ENCODE data around the gene SHISA5. TPM values are rescaled to one million over a fixed set of nuclear protein-coding genes. Genes with fewer than 3 reads are reported as not detected.
A peak's percentile ranks its signal among the peaks of the same experiment; 100 is the strongest.
"Not testable (repeated sequence)": the region's sequence is repeated elsewhere in the genome, so short reads cannot be mapped to it uniquely, and the experiment has no call there.

Gene SHISA5
- total RNA-seq, 1 experiment from 2014 or later: 174 TPM

- Histone ChIP-seq H2AK5ac (ENCODE audit: insufficient read length, low read length) (no peak overlapping the region), H4K20me1 (ENCODE audit: control insufficient read depth, insufficient read depth, insufficient read length) (no peaks in the 10 kb centered on the region), H3K9me3 (ENCODE audit: control insufficient read depth, low read depth, low read length) (no peaks in the 10 kb centered on the region), H2AFZ (ENCODE audit: low read length) (no peak overlapping the region), H3K27me3 (ENCODE audit: insufficient read depth, low read length) (no peaks in the 10 kb centered on the region), H2BK120ac (ENCODE audit: low read depth, low read length, poor library complexity, severe bottlenecking) (no peak overlapping the region), H3K4me1 (ENCODE audit: insufficient read depth, low read length) (peaks cover 7% of the 10 kb centered on the region; the same call in 1 of the 2 replicates), H2BK5ac (ENCODE audit: insufficient read length, low read length) (no peak overlapping the region), H3K79me1 (ENCODE audit: insufficient read depth, low read depth, low read length, poor library complexity, severe bottlenecking) (no peaks in the 10 kb centered on the region), H3K27ac (ENCODE audit: insufficient read length, low read depth, low read length) (peak overlapping the region; percentile 9), H2BK20ac (ENCODE audit: low read depth, low read length, poor library complexity, severe bottlenecking) (no peak overlapping the region), H3K9ac (ENCODE audit: extremely low read depth, insufficient read length, low read length) (no peak overlapping the region), H3K18ac (ENCODE audit: insufficient read length, low read depth, low read length) (peak overlapping the region; percentile 42), H4K91ac (ENCODE audit: insufficient read length, low read depth, low read length) (no peak overlapping the region), H3K79me2 (ENCODE audit: insufficient read depth, low read length) (no peaks in the 10 kb centered on the region), H3K4me2 (ENCODE audit: insufficient read depth, insufficient read length, low read length) (peak overlapping the region; percentile 11), H3K56ac (ENCODE audit: insufficient read length, low read depth, low read length) (no peak overlapping the region), H2BK12ac (ENCODE audit: insufficient read length, low read depth, low read length) (no peak overlapping the region), H3K23ac (ENCODE audit: insufficient read length, low read depth, low read length) (no peak overlapping the region), H4K5ac (ENCODE audit: insufficient read length, low read depth, low read length) (no peak overlapping the region), H3T11ph (ENCODE audit: low read length) (no peak overlapping the region), H4K8ac (replicated peaks; ENCODE audit: insufficient read length, low read depth, low read length) (no peak overlapping the region), H2BK15ac (ENCODE audit: low read depth, low read length) (no peak overlapping the region), H3K4ac (ENCODE audit: low read depth, low read length) (no peak overlapping the region), H3K14ac (ENCODE audit: insufficient read depth, low read length) (no peak overlapping the region), H3K23me2 (ENCODE audit: insufficient read length, low read depth, low read length, poor library complexity, severe bottlenecking) (peaks cover 5% of the 10 kb centered on the region)
- H3K4me1 Mint-ChIP-seq: peaks cover 46 to 50% of the 10 kb centered on the region in 2 experiments
- DNase-seq: peak; percentile 97
- no peaks in the 10 kb centered on the region; a peak in 1 of 5 replicates for H3K9me3 Mint-ChIP-seq
- TF ChIP-seq, protein P1, sequence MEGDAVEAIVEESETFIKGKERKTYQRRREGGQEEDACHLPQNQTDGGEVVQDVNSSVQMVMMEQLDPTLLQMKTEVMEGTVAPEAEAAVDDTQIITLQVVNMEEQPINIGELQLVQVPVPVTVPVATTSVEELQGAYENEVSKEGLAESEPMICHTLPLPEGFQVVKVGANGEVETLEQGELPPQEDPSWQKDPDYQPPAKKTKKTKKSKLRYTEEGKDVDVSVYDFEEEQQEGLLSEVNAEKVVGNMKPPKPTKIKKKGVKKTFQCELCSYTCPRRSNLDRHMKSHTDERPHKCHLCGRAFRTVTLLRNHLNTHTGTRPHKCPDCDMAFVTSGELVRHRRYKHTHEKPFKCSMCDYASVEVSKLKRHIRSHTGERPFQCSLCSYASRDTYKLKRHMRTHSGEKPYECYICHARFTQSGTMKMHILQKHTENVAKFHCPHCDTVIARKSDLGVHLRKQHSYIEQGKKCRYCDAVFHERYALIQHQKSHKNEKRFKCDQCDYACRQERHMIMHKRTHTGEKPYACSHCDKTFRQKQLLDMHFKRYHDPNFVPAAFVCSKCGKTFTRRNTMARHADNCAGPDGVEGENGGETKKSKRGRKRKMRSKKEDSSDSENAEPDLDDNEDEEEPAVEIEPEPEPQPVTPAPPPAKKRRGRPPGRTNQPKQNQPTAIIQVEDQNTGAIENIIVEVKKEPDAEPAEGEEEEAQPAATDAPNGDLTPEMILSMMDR (conservative IDR thresholded peaks at IDR 0.05): no peak
- no peaks in the 10 kb centered on the region for H3K27me3 Mint-ChIP-seq (ENCODE audit: low read depth)
- H3K4me3 Mint-ChIP-seq: peak overlapping the region; percentile 16 to 49; a peak in 3 of 5 replicates
- peak overlapping the region; percentile 89 to 97 (median 92); a peak in 6 of 7 replicates for H3K27ac Mint-ChIP-seq
- peaks cover 5 to 8% (median 6%) of the 10 kb centered on the region in 3 experiments; a peak in 5 of 7 replicates for H3K36me3 Mint-ChIP-seq (ENCODE audit: insufficient read depth in 1 of 3, low read depth in 3 of 3)
- WGBS (ENCODE audit: extremely low coverage, insufficient read length, low lambda C conversion rate): no CpG with 5 or more reads among the region's 4 CpGs
Measured at GRCh38 chr3:48474619-48475018, 29.4 kb downstream of the SHISA5 start.

DNA sequence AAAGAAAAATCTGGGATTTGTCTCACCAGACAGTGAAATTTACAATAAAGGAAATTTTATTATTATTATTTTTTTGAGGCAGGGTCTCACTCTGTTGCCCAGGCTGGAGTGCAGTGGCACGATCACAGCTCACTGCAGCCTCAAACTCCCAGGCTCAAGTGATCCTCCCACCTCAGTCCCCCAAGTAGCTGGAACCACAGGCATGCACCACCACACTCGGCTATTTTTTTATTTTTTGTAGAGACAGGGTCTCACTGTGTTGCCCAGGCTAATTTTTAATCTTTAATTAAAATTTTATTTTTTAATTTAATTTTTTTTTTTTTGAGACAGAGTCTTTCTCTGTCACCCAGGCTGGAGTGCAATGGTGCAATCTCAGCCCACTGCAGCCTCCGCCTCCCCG is 29.9 kb downstream of the SHISA5 start:
- H3K27ac Mint-ChIP-seq: peak overlapping the region in 1 of 3 experiments; percentile 99; a peak in 1 of 7 replicates
- H3K4me3 Mint-ChIP-seq: not testable (repeated sequence)
- WGBS (ENCODE audit: extremely low coverage, insufficient read length, low lambda C conversion rate): no CpG with 5 or more reads among the region's 4 CpGs

More for the DNA sequence above, 29.9 kb downstream of the SHISA5 start:
- H3K4ac ChIP-seq (ENCODE audit: low read depth, low read length); H3K4me1 ChIP-seq (ENCODE audit: insufficient read depth, low read length); H3K27me3 ChIP-seq (ENCODE audit: insufficient read depth, low read length); H3K14ac ChIP-seq (ENCODE audit: insufficient read depth, low read length); H3K27me3 Mint-ChIP-seq (ENCODE audit: low read depth); H3K27ac ChIP-seq (ENCODE audit: insufficient read length, low read depth, low read length); DNase-seq; H3T11ph ChIP-seq (ENCODE audit: low read length); H3K23ac ChIP-seq (ENCODE audit: insufficient read length, low read depth, low read length); H2BK15ac ChIP-seq (ENCODE audit: low read depth, low read length); H3K18ac ChIP-seq (ENCODE audit: insufficient read length, low read depth, low read length); H4K8ac ChIP-seq (replicated peaks; ENCODE audit: insufficient read length, low read depth, low read length); H3K56ac ChIP-seq (ENCODE audit: insufficient read length, low read depth, low read length); H2AK5ac ChIP-seq (ENCODE audit: insufficient read length, low read length); H2BK120ac ChIP-seq (ENCODE audit: low read depth, low read length, poor library complexity, severe bottlenecking); H3K9me3 ChIP-seq (ENCODE audit: control insufficient read depth, low read depth, low read length); H3K9me3 Mint-ChIP-seq; H4K5ac ChIP-seq (ENCODE audit: insufficient read length, low read depth, low read length); H2AFZ ChIP-seq (ENCODE audit: low read length); H3K79me2 ChIP-seq (ENCODE audit: insufficient read depth, low read length); H3K23me2 ChIP-seq (ENCODE audit: insufficient read length, low read depth, low read length, poor library complexity, severe bottlenecking); H3K79me1 ChIP-seq (ENCODE audit: insufficient read depth, low read depth, low read length, poor library complexity, severe bottlenecking); H4K20me1 ChIP-seq (ENCODE audit: control insufficient read depth, insufficient read depth, insufficient read length); H2BK5ac ChIP-seq (ENCODE audit: insufficient read length, low read length); H2BK12ac ChIP-seq (ENCODE audit: insufficient read length, low read depth, low read length); H3K4me2 ChIP-seq (ENCODE audit: insufficient read depth, insufficient read length, low read length); H4K91ac ChIP-seq (ENCODE audit: insufficient read length, low read depth, low read length); H3K9ac ChIP-seq (ENCODE audit: extremely low read depth, insufficient read length, low read length); H2BK20ac ChIP-seq (ENCODE audit: low read depth, low read length, poor library complexity, severe bottlenecking): not testable (repeated sequence)
- Mint-ChIP-seq H3K36me3 (ENCODE audit: insufficient read depth in 1 of 3, low read depth in 3 of 3) (peaks cover 11% of the 10 kb centered on the region in 3 experiments; a peak in 6 of 7 replicates), H3K4me1 (peaks cover 42 to 47% of the 10 kb centered on the region in 2 experiments)

Data from H9 (cell line).